Stimulated activated naive CD4-positive, alpha-beta T cell (primary cell): ENCODE measurements around the gene PDCD6IP.
"Not testable (repeated sequence)": the region's sequence is repeated elsewhere in the genome, so short reads cannot be mapped to it uniquely, and the experiment has no call there.

ENCODE experiments used
- DNase-seq, 6 experiments: peaks; one replicate each; lab custom pipeline; 2025; lab: John Stamatoyannopoulos, UW

PDCD6IP gene

GRCh38 chr3:33798418-33799201, at the start of gene PDCD6IP:
TSS of gene PDCD6IP (plus strand) at chr3:33798630. CDS start at chr3:33798729, 99 bp downstream.
- DNase-seq, result peak; percentile 74 to 89 (median 80)

- no peak for DNase-seq
These were observed 48.8 kb upstream of the PDCD6IP start for GRCh38 chr3:33749546-33750210.

- DNase-seq, result no peak
These were observed 48.2 kb upstream of the PDCD6IP start for GRCh38 chr3:33750211-33750548.

- DNase-seq, result no peak
These were observed 47.1 kb upstream of the PDCD6IP start for GRCh38 chr3:33751336-33751735.

DNA sequence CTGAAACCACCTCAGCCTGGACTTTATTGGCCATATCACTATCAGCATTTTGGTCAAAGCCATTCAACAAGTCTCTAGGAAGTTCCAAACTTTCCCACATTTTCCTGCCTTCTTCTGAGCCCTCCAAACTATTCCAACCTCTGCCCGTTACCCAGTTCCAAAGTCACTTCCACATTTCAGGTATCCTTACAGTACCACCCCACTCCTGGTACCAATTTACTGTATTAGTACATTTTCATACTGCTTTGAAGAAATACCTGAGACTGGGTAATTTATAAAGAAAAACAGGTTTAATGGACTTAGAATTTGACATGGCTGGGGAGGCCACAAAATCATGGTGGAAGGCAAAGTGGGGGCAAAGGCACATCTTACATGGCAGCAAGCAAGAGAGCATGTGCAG, 44.0 kb upstream of the PDCD6IP start:
- not testable (repeated sequence) for DNase-seq

DNA sequence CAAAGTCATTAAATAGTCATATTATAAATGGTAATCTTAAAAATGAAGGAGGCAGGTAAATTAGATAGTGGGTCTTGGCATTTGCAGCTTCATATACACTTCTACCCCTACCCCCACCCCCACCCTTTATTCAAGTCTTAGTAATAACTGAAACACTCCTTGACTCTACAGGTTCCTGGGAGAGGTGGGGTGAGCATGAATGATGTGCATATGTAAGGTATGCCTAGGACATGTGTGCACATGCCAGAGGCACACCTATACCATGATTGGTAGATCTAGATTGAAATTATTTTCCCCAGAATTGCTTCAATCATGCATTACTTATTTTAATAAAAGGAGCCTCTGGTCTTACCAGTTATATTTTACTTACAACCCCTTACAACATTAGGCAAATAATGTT, 40.1 kb upstream of the PDCD6IP start:
- no peak for DNase-seq

GRCh38 chr3:33758864-33759263, 39.6 kb upstream of the PDCD6IP start:
- DNase-seq, result no peak

GRCh38 chr3:33768578-33769330, 29.7 kb upstream of the PDCD6IP start:
- no peak for DNase-seq

GRCh38 chr3:33773637-33774036, 24.8 kb upstream of the PDCD6IP start:
- no peak for DNase-seq

DNA sequence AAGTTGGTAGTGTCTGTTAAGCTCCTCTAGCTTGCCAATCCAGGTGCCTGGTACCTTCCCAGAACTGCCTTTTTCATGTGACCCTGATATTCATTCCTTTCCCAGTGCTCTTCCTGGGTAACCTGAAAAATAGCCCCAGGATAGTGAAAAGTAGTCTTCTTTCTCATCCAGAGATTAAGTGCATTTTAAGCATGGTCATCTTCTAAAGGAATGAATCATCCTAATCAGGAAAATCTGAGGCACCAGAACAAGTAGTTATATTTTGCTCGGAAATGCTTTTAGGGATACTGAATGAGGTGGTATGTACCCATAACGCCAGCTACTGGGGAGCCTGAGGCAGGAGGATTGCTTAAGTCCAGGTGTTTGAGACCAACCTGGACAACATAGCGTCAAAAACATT, 23.1 kb upstream of the PDCD6IP start:
- DNase-seq, result no peak

DNA sequence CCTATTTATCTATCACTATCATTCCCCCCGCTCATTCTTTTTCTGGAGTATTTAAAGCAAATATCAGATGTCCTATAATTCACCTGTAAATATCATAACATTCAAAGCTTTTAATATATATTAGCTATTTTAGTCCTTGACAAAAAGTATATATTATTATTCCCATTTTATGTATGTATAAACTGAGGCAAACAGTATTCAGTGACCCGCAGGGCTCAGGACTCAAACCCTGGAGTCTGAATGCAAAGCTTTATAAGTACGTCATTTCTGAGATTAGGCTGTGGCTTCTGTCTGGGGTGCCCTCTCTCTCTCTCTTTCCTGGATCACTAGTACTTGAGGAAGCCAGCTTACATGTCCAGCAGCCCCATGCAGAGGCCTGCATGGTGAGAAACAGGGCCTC, 20.4 kb upstream of the PDCD6IP start:
- no peak for DNase-seq

- DNase-seq, result no peak
These were observed 18.7 kb upstream of the PDCD6IP start for GRCh38 chr3:33779751-33780150.

- DNase-seq, result not testable (repeated sequence)
These were observed 17.0 kb upstream of the PDCD6IP start for GRCh38 chr3:33781413-33781812.

DNA sequence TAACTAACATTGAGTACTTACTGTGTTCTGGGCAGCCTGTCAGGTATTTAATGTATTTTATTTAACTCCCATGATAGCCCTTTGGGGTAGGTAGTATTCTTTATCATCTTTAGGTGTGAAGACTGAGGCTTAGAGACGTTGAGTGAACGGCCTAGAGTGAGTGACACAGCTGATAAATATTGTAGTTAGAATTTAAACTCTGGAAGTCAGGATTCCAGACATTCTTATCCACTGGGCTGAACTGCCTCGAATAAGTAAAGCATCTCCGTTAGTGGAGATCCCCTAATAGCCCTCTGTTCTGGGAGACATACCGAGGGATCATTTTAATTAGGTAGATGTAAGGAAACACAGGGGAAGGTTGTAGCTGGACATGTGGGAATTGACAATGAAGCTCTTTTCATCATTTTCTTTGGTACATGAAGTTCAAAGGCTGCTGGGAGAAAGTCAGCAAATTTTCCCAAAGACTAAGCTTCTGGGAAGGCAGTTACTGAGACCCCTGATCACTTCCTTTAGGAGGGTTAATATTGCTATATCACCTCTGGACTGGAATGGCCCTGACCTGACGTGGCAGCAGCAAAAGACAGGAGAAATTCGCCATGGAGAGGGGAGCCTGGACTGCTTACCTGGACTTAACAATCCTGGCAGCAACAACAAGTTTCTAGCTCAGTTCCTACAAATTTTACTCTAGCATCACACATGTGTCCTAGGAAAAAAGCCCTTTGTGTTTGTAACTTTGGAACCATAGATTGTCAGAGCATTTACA, 11.7 kb upstream of the PDCD6IP start:
- no peak for DNase-seq

DNA sequence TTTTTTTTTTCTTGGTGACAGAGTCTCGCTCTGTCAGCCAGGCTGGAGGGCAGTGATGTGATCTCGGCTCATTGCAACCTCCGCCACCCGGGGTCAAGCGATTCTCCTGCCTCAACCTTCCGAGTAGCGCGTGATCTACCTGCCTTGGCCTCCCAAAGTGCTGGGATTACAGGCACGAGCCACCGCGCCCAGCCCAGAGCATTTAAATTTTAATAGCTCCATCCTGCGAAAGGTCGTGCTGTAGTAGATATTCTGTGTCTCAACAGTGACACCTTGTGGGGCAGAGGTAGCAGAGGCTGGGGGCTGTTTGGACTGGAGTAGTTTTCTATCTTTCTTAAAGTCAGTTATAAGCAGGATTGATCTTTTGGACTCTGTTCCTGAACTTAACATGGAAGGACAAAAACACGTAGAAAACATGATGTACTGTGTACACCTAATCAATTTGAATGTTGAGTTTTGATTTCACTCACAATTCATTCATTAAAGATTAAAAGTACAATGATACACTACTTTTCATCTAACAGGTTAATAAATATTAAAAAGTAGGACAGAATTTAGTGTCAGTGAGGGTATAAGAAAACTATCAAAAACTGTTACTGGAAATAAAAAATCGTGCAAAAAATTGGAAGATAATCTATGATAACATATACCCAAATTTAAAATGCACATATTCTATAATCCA, 11.0 kb upstream of the PDCD6IP start:
- peak; percentile 18 to 63 (median 46) for DNase-seq

- DNase-seq, result no peak
These were observed 9.1 kb upstream of the PDCD6IP start for GRCh38 chr3:33789183-33789954.

DNA sequence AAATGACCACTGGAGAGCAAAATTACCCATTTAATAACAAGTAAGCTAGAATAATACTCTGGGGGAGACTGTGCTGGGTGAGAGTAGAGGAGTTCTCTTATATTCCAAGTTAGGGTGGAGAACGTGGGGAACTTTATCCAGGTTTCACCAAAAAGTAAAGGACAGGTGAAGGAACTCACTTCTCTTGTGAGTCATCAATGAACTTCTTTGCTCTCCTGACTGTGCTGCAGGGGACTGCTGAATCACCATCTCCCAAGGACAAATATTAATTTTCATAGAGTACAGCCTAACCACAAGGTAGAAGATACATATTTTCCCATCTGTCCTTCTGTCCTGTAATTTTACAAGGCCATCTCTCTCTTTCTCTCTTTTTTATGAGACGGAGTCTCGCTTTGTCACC, 8.3 kb upstream of the PDCD6IP start:
- no peak for DNase-seq

GRCh38 chr3:33791477-33792166, 6.8 kb upstream of the PDCD6IP start:
- no peak for DNase-seq

DNA sequence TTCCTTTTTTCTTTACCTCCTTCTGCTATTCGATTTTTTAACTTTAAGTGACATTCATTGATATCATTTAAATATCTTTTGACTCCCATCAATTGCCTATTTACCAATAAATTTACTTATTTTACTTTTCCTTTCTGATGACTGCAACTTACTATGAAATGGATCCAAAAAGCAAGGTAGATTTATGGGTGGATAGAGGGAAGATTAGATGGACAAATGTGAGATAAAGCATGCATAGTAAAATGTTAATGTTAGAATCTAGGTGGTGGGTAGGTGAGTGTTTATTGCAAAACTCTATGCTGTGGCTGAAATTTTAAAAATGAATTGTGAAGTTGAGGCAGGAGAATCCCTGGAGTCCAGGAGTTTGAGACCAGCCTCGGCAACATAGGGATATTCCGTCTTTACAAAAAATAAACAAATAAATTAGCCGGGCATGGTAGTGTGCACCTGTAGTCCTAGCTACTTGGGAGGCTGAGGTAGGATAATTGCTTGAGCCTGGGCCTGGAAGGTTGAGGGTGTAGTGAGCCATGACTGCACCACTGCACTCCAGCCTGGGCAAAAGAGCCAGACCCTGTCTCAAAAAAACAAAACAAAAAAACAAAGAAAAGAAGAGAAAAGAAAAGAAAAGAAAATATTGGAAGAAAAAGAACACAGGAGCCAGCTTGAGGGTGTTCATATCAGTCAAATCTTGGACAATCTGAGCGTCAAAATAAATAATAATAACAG, 6.1 kb upstream of the PDCD6IP start:
- no peak for DNase-seq

DNA sequence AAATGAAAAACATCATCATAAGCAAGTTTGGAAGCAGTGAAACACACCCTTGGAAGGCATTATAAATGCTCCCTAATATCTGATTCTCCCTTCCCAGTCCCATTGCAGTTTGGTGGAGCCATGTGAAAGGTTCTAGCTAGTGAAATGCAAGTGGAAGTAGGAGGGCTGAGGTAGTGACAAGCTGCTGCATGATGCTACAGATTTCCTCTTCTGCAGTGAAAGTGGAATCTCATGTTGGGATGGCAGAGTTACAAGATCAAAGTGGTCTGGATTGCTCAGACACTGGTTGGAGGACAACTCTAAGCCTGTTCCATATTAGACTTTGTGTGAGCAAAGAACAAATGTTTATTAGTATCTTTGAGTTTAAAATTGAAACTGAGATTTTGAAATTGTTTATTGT, 3.3 kb upstream of the PDCD6IP start:
- no peak for DNase-seq
